A549 treated with GW870086 at 1 μM for 4 hours (cell line): Measurements from ENCODE around the gene KRT82. TPM values are rescaled to one million over a fixed set of nuclear protein-coding genes. Genes with fewer than 3 reads are reported as not detected.

Experiments used
- total RNA-seq: library from RNA; stranded (reverse); fragments of 200-300 nt; extraction: Qiagen RNA extraction; gene quantifications from 5 replicates; pipeline ENCODE4 v1.2.3, GENCODE V29; 2022; ENCODE audit warnings: low read depth

Gene KRT82
- not detected in 5 replicates for total RNA-seq

GRCh38 chr12:52405922-52406385, at the start of gene KRT82:
Gene KRT82, minus strand, starts transcription at chr12:52406335. Its CDS starts 58 bp downstream, at chr12:52406277.

GRCh38 chr12:52452101-52452500, 46.0 kb upstream of the KRT82 start, which contains the start of gene KRT6B:
Gene KRT6B, minus strand, starts transcription at chr12:52452146. Its CDS starts 68 bp downstream, at chr12:52452078.

GRCh38 chr12:52434081-52434733, 28.1 kb upstream of the KRT82 start, which contains the start of gene KRT75:
Gene KRT75, minus strand, starts transcription at chr12:52434371. Its CDS starts 67 bp downstream, at chr12:52434304.

GRCh38 chr12:52385226-52385702, 20.9 kb downstream of the KRT82 start, which contains the start of gene KRT84:
Gene KRT84, minus strand, starts transcription at chr12:52385652. Its CDS starts 67 bp downstream, at chr12:52385585.

GRCh38 chr12:52366738-52367485, 39.2 kb downstream of the KRT82 start, which contains the start of gene KRT85:
Gene KRT85, minus strand, starts transcription at chr12:52367481. Its CDS starts 76 bp downstream, at chr12:52367405.

Other genes with a start within 250 kb of the KRT82 start
- 30.3 to 43.4 TPM (median 36.8 TPM) in 5 replicates for gene KRT80, start 214.3 kb downstream of the KRT82 start, total RNA-seq
- gene KRT7, start 173.1 kb downstream of the KRT82 start, total RNA-seq, result 4,163 to 5,096 TPM (median 4,633 TPM) in 5 replicates
- gene KRT86, start 131.7 kb downstream of the KRT82 start, total RNA-seq, result 31.3 to 49.7 TPM (median 45.6 TPM) in 5 replicates
- 3,338 to 4,063 TPM (median 3,935 TPM) in 5 replicates for gene KRT81, start 114.8 kb downstream of the KRT82 start, total RNA-seq
- 2.9 to 7.2 TPM (median 6.3 TPM) in 5 replicates for gene KRT83, start 84.9 kb downstream of the KRT82 start, total RNA-seq
- gene KRT85, start 38.9 kb downstream of the KRT82 start, total RNA-seq, result not detected in 5 replicates
- not detected in 5 replicates for gene KRT84, start 20.7 kb downstream of the KRT82 start, total RNA-seq
- gene KRT75, start 28.0 kb upstream of the KRT82 start, total RNA-seq, result 0.08 to 0.26 TPM (median 0.10 TPM) in 5 replicates
- gene KRT6B, start 45.8 kb upstream of the KRT82 start, total RNA-seq, result 0.06 to 0.09 TPM in 2 of 5 replicates, not detected in the others
- not detected in 5 replicates for gene KRT6C, start 67.5 kb upstream of the KRT82 start, total RNA-seq
- gene KRT6A, start 86.9 kb upstream of the KRT82 start, total RNA-seq, result 5.6 to 6.8 TPM (median 6.6 TPM) in 5 replicates
- gene KRT5, start 114.1 kb upstream of the KRT82 start, total RNA-seq, result 0.24 to 0.66 TPM (median 0.49 TPM) in 5 replicates
- not detected in 5 replicates for gene KRT71, start 146.8 kb upstream of the KRT82 start, total RNA-seq
- gene KRT74, start 167.5 kb upstream of the KRT82 start, total RNA-seq, result not detected in 5 replicates
- not detected in 5 replicates for gene KRT72, start 195.1 kb upstream of the KRT82 start, total RNA-seq
- not detected in 5 replicates for gene KRT73, start 212.2 kb upstream of the KRT82 start, total RNA-seq
- gene KRT2, start 245.9 kb upstream of the KRT82 start, total RNA-seq, result not detected in 5 replicates